ENCODE measurements around the gene ATP8B4.
"Not testable (repeated sequence)": the region's sequence is repeated elsewhere in the genome, so short reads cannot be mapped to it uniquely, and the experiment has no call there.

Gene ATP8B4

GRCh38 chr15:50107591-50108408 is 11.2 kb downstream of the ATP8B4 start:
- DNase-seq = no peak

GRCh38 chr15:50107157-50107556 is 11.9 kb downstream of the ATP8B4 start:
- no peak for DNase-seq

GRCh38 chr15:50106457-50106856 is 12.6 kb downstream of the ATP8B4 start:
- no peak for DNase-seq

GRCh38 chr15:50100486-50100885 is 18.5 kb downstream of the ATP8B4 start:
- no peak for DNase-seq

- DNase-seq = no peak
Measured at GRCh38 chr15:50098545-50098944, 20.5 kb downstream of the ATP8B4 start.

GRCh38 chr15:50095938-50096821 is 22.9 kb downstream of the ATP8B4 start:
- DNase-seq = no peak

- not testable (repeated sequence) for DNase-seq
Measured at GRCh38 chr15:50089386-50089785, 29.6 kb downstream of the ATP8B4 start.

- DNase-seq = no peak
Measured at GRCh38 chr15:50084932-50085331, 34.1 kb downstream of the ATP8B4 start.

- DNase-seq = no peak
Measured at GRCh38 chr15:50083424-50084025, 35.5 kb downstream of the ATP8B4 start.

GRCh38 chr15:50082066-50082465 is 37.0 kb downstream of the ATP8B4 start:
- DNase-seq = no peak

GRCh38 chr15:50077651-50078050 is 41.4 kb downstream of the ATP8B4 start:
- no peak for DNase-seq

- no peak for DNase-seq
Measured at GRCh38 chr15:50077176-50077575, 41.9 kb downstream of the ATP8B4 start.

GRCh38 chr15:50075319-50075718 is 43.7 kb downstream of the ATP8B4 start:
- DNase-seq = no peak

- DNase-seq = no peak
Measured at GRCh38 chr15:50071551-50072258, 47.3 kb downstream of the ATP8B4 start.

GRCh38 chr15:50068016-50068415 is 51.0 kb downstream of the ATP8B4 start:
- DNase-seq = no peak

GRCh38 chr15:50067254-50067653 is 51.8 kb downstream of the ATP8B4 start:
- no peak for DNase-seq

- DNase-seq = no peak
Measured at GRCh38 chr15:50066666-50067065, 52.4 kb downstream of the ATP8B4 start.

GRCh38 chr15:50066202-50066601 is 52.8 kb downstream of the ATP8B4 start:
- no peak for DNase-seq

GRCh38 chr15:50065279-50065678 is 53.8 kb downstream of the ATP8B4 start:
- no peak for DNase-seq

GRCh38 chr15:50064673-50065072 is 54.4 kb downstream of the ATP8B4 start:
- DNase-seq = no peak

- DNase-seq = no peak
Measured at GRCh38 chr15:50063226-50063625, 55.8 kb downstream of the ATP8B4 start.

- DNase-seq = no peak
Measured at GRCh38 chr15:50061503-50061902, 57.5 kb downstream of the ATP8B4 start.

- DNase-seq = no peak
Measured at GRCh38 chr15:50059883-50060282, 59.1 kb downstream of the ATP8B4 start.

All from NCI-H526 (cell line).